ENCODE results near the gene CCDC13.
A peak's percentile ranks its signal among the peaks of the same experiment; 100 is the strongest.

Gene CCDC13

DNA sequence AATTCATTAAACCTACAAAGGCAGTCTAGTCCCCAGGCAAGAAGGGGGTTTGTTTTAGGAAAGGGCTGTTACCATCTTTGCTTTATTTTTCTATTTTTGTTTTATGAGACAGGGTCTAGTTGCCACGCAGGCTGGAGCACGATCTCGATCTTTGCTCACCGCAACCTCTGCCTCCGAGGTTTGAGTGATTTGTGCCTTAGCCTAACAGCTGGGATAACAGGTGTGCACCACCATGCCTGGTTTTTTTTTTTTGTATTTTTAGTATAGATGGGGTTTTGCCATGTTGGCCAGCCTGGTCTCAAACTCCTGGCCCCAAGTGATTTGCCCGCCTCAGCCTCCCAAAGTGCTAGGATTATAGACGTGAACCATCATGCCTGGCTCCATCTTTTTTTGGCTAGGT, 26.3 kb upstream of the CCDC13 start:
- H3K4me1 ChIP-seq (ENCODE audit: control insufficient read depth in 2 of 2, insufficient read depth in 2 of 2, low read length in 2 of 2): peaks cover 9 to 21% of the 10 kb centered on the region in 2 donors
- H3K4me3 ChIP-seq (ENCODE audit: low read length in 2 of 2): no peak overlapping the region

DNA sequence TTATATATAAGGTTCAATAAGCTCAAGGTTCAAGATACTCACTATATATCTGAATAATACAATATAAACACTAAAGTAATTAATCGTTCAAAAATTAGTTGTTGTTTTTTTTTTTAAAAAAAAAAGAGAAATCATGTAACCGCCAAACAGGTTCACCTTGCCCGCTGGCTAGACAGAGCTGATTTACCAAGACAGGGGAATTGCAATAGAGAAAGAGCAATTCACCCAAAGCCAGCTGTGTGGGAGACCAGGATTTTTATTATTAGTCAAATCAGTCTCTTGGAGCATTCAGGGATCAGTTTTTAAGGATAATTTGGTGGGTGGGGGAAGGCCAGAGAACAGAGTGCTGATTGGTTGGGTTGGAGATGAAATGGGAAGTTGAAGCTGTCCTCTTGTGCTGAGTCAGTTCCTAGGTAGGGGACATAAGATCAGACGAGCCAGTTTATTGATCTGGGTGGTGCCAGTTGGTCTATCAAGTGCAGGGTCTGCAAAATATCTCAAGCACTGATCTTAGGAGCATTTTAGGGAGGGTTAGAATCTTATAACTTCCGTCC, 23.4 kb upstream of the CCDC13 start:
- Histone ChIP-seq H3K9me3 (ENCODE audit: control insufficient read depth in 2 of 2, low read length in 2 of 2) (no peaks in the 10 kb centered on the region), H3K4me3 (ENCODE audit: low read length in 2 of 2) (no peak overlapping the region), H3K9ac (ENCODE audit: low read depth in 1 of 2, low read length in 2 of 2) (no peak overlapping the region), H3K36me3 (ENCODE audit: control insufficient read depth in 2 of 2, insufficient read depth in 2 of 2, low read length in 2 of 2) (peaks cover 0 to 8% of the 10 kb centered on the region in 2 donors), H3K27ac (ENCODE audit: low read depth in 2 of 2, low read length in 2 of 2) (no peak overlapping the region), H3K27me3 (ENCODE audit: control insufficient read depth in 2 of 2, insufficient read depth in 2 of 2, low read length in 2 of 2) (no peaks in the 10 kb centered on the region), H3K4me1 (ENCODE audit: control insufficient read depth in 2 of 2, insufficient read depth in 2 of 2, low read length in 2 of 2) (peaks cover 6 to 7% of the 10 kb centered on the region in 2 donors)

More for the DNA sequence above, 26.3 kb upstream of the CCDC13 start:
- Histone ChIP-seq H3K27ac (ENCODE audit: low read depth in 2 of 2, low read length in 2 of 2) (no peak overlapping the region), H3K9me3 (ENCODE audit: control insufficient read depth in 2 of 2, low read length in 2 of 2) (no peaks in the 10 kb centered on the region), H3K36me3 (ENCODE audit: control insufficient read depth in 2 of 2, insufficient read depth in 2 of 2, low read length in 2 of 2) (no peaks in the 10 kb centered on the region), H3K27me3 (ENCODE audit: control insufficient read depth in 2 of 2, insufficient read depth in 2 of 2, low read length in 2 of 2) (no peaks in the 10 kb centered on the region), H3K9ac (ENCODE audit: low read depth in 1 of 2, low read length in 2 of 2) (no peak overlapping the region)

DNA sequence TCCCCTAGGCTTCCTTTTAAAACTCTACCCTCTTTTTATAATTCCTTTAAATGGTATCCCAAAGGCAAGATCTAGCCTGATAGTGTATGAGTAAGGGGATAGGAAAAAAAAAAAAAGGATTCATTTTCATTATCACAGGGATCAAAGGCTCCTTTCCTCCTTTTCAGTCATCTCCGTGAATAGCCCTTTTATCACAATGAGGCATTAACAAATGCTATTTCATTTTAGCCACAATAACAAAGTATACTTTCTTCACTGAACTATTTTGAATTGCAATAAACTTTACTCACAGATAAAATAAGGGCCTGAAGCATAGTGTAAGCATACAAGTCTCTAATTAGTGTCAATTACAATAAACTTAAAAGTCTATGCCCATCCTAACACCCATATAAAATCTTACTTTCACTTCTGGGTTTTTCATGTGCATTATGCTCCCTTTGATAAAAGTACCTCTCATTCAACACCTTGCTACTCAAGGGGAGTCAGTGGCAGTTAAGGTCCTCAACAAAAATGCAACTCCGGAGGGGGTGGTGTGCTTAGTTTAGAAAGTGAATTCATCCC, 22.6 kb upstream of the CCDC13 start:
- Histone ChIP-seq H3K36me3 (ENCODE audit: control insufficient read depth in 2 of 2, insufficient read depth in 2 of 2, low read length in 2 of 2) (peaks cover 5 to 10% of the 10 kb centered on the region in 2 donors), H3K4me3 (ENCODE audit: low read length in 2 of 2) (no peak overlapping the region), H3K27me3 (ENCODE audit: control insufficient read depth in 2 of 2, insufficient read depth in 2 of 2, low read length in 2 of 2) (no peaks in the 10 kb centered on the region), H3K9me3 (ENCODE audit: control insufficient read depth in 2 of 2, low read length in 2 of 2) (no peaks in the 10 kb centered on the region), H3K9ac (ENCODE audit: low read depth in 1 of 2, low read length in 2 of 2) (no peak overlapping the region), H3K27ac (ENCODE audit: low read depth in 2 of 2, low read length in 2 of 2) (no peak overlapping the region), H3K4me1 (ENCODE audit: control insufficient read depth in 2 of 2, insufficient read depth in 2 of 2, low read length in 2 of 2) (peaks cover 0 to 4% of the 10 kb centered on the region in 2 donors)

DNA sequence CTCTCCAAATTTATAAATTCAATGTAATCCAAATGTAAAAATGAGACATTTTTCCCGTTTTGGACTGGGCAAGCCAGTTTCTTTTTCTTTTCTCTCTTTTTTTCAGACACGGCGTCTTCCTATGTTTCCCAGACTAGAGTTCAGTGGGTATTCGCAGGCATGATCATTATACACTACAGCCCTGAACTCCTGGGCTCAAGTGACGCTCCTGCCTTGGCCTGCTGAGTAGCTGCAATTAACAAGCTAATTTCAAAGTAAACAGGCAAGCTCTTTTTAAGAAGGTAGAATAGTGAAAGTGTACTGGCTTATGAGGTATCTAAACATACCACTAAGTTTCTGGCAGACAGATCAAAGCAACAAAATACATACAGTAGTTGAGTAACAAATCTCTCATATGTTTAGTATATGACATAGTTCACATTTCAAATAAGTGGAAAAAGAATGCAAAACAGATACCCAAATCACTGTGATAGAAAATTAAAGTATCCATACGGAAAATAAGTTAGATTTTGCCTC, 17.7 kb upstream of the CCDC13 start:
- Histone ChIP-seq H3K4me3 (ENCODE audit: low read length in 2 of 2) (no peak overlapping the region), H3K4me1 (ENCODE audit: control insufficient read depth in 2 of 2, insufficient read depth in 2 of 2, low read length in 2 of 2) (peaks cover 0 to 2% of the 10 kb centered on the region in 2 donors), H3K27me3 (ENCODE audit: control insufficient read depth in 2 of 2, insufficient read depth in 2 of 2, low read length in 2 of 2) (no peaks in the 10 kb centered on the region), H3K9me3 (ENCODE audit: control insufficient read depth in 2 of 2, low read length in 2 of 2) (no peaks in the 10 kb centered on the region), H3K27ac (ENCODE audit: low read depth in 2 of 2, low read length in 2 of 2) (no peak overlapping the region), H3K9ac (ENCODE audit: low read depth in 1 of 2, low read length in 2 of 2) (no peak overlapping the region), H3K36me3 (ENCODE audit: control insufficient read depth in 2 of 2, insufficient read depth in 2 of 2, low read length in 2 of 2) (peaks cover 11 to 25% of the 10 kb centered on the region in 2 donors)

DNA sequence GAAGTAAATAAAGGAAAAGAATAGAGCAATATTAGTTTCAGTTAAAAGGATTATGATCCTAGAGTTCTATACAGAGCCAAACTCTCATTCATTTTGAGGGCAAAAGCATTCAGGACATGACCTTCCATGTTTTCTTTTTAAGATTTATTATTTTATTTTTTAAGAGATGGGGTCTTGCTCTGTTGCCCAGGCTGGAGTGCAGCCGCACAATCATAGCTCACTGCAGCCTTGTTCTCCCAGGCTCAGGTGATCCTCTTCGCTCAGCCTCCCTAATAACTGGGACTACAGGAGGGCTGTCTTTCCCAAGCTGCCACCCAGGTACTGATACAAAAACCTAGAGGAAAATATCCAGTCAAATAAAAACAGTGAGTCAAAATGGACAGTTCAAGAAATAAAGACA, 13.6 kb upstream of the CCDC13 start:
- Histone ChIP-seq H3K9me3 (ENCODE audit: control insufficient read depth in 2 of 2, low read length in 2 of 2) (no peaks in the 10 kb centered on the region), H3K4me3 (ENCODE audit: low read length in 2 of 2) (no peak overlapping the region), H3K36me3 (ENCODE audit: control insufficient read depth in 2 of 2, insufficient read depth in 2 of 2, low read length in 2 of 2) (peaks cover 28 to 39% of the 10 kb centered on the region in 2 donors)

DNA sequence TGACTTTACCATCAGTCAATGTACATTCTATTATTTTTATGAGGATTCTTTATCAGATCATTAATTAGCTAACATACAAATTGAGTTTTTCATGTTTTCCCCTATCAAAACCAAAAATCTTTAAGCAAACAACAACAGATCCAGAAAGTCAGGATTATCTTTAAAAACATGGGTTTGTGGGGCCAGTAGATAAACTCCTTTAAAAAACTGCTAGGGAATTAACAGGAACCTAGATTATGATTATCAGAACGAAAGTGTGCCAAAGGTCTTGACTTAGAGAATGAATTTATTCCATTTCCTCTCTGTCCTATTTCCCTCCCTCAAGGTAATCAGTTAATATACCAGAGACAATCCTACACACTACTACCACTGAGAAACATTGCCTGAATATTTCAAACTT, 13.2 kb upstream of the CCDC13 start:
- Histone ChIP-seq H3K27me3 (ENCODE audit: control insufficient read depth in 2 of 2, insufficient read depth in 2 of 2, low read length in 2 of 2) (no peaks in the 10 kb centered on the region), H3K4me1 (ENCODE audit: control insufficient read depth in 2 of 2, insufficient read depth in 2 of 2, low read length in 2 of 2) (peaks cover under 1 to 1% of the 10 kb centered on the region in 2 donors), H3K27ac (ENCODE audit: low read depth in 2 of 2, low read length in 2 of 2) (no peak overlapping the region), H3K9ac (ENCODE audit: low read depth in 1 of 2, low read length in 2 of 2) (no peak overlapping the region), H3K4me3 (ENCODE audit: low read length in 2 of 2) (no peak overlapping the region), H3K9me3 (ENCODE audit: control insufficient read depth in 2 of 2, low read length in 2 of 2) (no peaks in the 10 kb centered on the region), H3K36me3 (ENCODE audit: control insufficient read depth in 2 of 2, insufficient read depth in 2 of 2, low read length in 2 of 2) (peaks cover 30 to 39% of the 10 kb centered on the region in 2 donors)

More for the DNA sequence above, 13.6 kb upstream of the CCDC13 start:
- no peak overlapping the region for H3K27ac ChIP-seq (ENCODE audit: low read depth in 2 of 2, low read length in 2 of 2)
- no peaks in the 10 kb centered on the region for H3K27me3 ChIP-seq (ENCODE audit: control insufficient read depth in 2 of 2, insufficient read depth in 2 of 2, low read length in 2 of 2)
- H3K4me1 ChIP-seq (ENCODE audit: control insufficient read depth in 2 of 2, insufficient read depth in 2 of 2, low read length in 2 of 2): no peaks in the 10 kb centered on the region
- H3K9ac ChIP-seq (ENCODE audit: low read depth in 1 of 2, low read length in 2 of 2): no peak overlapping the region

DNA sequence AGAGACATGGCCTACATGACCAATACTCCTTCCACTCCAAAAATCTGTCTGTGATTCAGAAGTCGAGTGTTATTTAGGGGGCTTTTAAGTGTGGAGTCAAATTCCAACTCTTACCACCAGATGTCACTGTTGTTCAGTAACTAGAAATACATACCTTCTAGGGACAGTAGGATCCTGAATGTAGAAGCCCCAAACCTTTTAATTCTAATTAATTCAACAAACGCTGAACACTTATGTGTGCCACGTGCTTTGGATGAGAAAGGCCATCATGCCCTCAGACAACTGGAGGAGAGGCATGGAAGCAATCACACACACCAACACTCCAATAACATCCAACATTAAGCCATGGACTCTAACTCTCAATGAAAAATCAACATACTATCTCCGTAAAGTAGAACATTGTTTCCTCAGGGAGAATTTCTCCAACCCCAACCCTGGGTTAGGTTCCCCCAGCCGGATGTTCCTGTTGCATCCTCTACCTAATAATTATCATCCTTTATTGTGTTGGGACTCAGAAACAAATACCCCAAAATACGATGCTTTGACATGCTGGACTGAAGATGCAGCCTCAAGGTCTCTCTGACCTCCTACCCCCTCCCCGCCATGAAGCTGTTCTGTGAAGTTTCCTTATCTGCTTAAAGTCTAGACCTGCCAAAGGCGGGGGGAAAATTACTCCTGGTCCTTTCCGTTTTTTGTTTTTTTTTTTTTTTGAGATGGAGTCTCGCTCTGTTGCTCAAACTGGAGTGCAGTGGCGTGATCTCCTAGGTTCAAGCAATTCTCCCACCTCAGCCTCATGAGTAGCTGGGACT, 8.0 kb upstream of the CCDC13 start:
- Histone ChIP-seq H3K27ac (ENCODE audit: low read depth in 2 of 2, low read length in 2 of 2) (peak overlapping the region; percentile 19 to 32), H3K4me3 (ENCODE audit: low read length in 2 of 2) (no peak overlapping the region), H3K36me3 (ENCODE audit: control insufficient read depth in 2 of 2, insufficient read depth in 2 of 2, low read length in 2 of 2) (peaks cover 18 to 38% of the 10 kb centered on the region in 2 donors), H3K4me1 (ENCODE audit: control insufficient read depth in 2 of 2, insufficient read depth in 2 of 2, low read length in 2 of 2) (peaks cover 8 to 9% of the 10 kb centered on the region in 2 donors), H3K27me3 (ENCODE audit: control insufficient read depth in 2 of 2, insufficient read depth in 2 of 2, low read length in 2 of 2) (no peaks in the 10 kb centered on the region), H3K9ac (ENCODE audit: low read depth in 1 of 2, low read length in 2 of 2) (no peak overlapping the region), H3K9me3 (ENCODE audit: control insufficient read depth in 2 of 2, low read length in 2 of 2) (no peaks in the 10 kb centered on the region)

DNA sequence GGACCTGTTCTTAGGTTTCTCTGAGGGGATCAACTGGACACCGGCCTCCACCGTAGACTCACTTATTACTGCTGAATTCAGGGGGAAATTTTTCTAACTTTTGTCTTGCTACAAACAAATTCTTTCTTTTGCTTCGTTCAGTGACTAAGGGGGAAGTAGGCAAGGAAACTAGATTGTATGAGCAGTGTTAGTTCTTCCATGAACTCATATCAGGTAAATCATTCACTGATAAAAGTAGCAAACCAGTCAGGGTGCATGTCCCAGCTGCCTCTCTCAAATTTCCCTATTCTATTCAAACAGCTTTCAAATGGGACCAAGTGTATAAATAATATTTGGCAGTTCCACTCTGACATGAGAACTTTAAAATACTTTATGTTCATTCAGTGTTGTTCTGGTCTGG, 7.3 kb upstream of the CCDC13 start:
- peaks cover 11 to 31% of the 10 kb centered on the region in 2 donors for H3K36me3 ChIP-seq (ENCODE audit: control insufficient read depth in 2 of 2, insufficient read depth in 2 of 2, low read length in 2 of 2)
- peaks cover 8 to 9% of the 10 kb centered on the region in 2 donors for H3K4me1 ChIP-seq (ENCODE audit: control insufficient read depth in 2 of 2, insufficient read depth in 2 of 2, low read length in 2 of 2)
- no peaks in the 10 kb centered on the region for H3K27me3 ChIP-seq (ENCODE audit: control insufficient read depth in 2 of 2, insufficient read depth in 2 of 2, low read length in 2 of 2)
- no peak overlapping the region for H3K4me3 ChIP-seq (ENCODE audit: low read length in 2 of 2)
- H3K9ac ChIP-seq (ENCODE audit: low read depth in 1 of 2, low read length in 2 of 2): no peak overlapping the region
- peak overlapping the region; percentile 19 to 32 for H3K27ac ChIP-seq (ENCODE audit: low read depth in 2 of 2, low read length in 2 of 2)
- H3K9me3 ChIP-seq (ENCODE audit: control insufficient read depth in 2 of 2, low read length in 2 of 2): no peaks in the 10 kb centered on the region

DNA sequence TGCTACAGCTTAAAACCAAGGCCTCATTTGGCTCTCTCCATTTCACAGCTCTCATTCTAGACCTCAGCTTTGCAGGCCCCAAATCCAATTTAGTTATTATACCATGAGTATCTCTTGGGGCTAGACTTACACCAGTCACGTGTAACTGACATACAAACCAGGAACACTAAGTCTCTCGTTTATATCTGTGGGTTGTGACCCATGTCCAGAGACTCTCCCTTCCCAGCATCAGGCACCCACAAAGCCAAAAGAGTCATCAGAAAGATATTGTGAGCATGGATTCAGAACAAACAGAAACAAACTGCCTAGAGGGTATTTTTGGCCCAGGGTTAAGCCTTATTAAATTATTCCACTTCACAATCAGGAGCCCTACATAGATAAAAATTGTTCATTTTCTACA, 5.6 kb upstream of the CCDC13 start:
- peak overlapping the region; percentile 3 to 11 for H3K27ac ChIP-seq (ENCODE audit: low read depth in 2 of 2, low read length in 2 of 2)
- H3K4me3 ChIP-seq (ENCODE audit: low read length in 2 of 2): no peak overlapping the region
- no peak overlapping the region for H3K9ac ChIP-seq (ENCODE audit: low read depth in 1 of 2, low read length in 2 of 2)
- no peaks in the 10 kb centered on the region for H3K9me3 ChIP-seq (ENCODE audit: control insufficient read depth in 2 of 2, low read length in 2 of 2)
- H3K36me3 ChIP-seq (ENCODE audit: control insufficient read depth in 2 of 2, insufficient read depth in 2 of 2, low read length in 2 of 2): peaks cover 7 to 22% of the 10 kb centered on the region in 2 donors
- H3K4me1 ChIP-seq (ENCODE audit: control insufficient read depth in 2 of 2, insufficient read depth in 2 of 2, low read length in 2 of 2): peaks cover 8 to 11% of the 10 kb centered on the region in 2 donors
- H3K27me3 ChIP-seq (ENCODE audit: control insufficient read depth in 2 of 2, insufficient read depth in 2 of 2, low read length in 2 of 2): no peaks in the 10 kb centered on the region

DNA sequence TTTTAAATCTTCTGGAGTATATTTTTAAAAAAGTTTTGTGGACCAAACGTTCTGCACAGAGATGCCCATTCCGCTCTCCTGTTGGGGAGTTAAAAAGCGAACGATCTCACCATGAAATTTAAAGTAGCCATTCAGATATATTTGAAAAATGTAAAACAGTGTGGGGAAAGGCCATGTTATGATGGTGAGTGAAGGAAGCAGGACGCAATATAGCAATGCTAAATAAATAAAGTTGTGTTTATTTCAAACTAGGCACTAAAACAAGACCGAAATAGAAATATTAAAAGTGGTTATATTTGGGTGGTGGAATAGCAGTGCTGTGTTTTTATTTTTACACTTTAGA, 327 bp upstream of the CCDC13 start:
- Histone ChIP-seq H3K4me3 (ENCODE audit: low read length in 2 of 2) (peak overlapping the region; percentile 59 to 73), H3K9ac (ENCODE audit: low read depth in 1 of 2, low read length in 2 of 2) (peak overlapping the region in 1 of 2 donors; percentile 43), H3K27ac (ENCODE audit: low read depth in 2 of 2, low read length in 2 of 2) (peak overlapping the region in 1 of 2 donors; percentile 80), H3K36me3 (ENCODE audit: control insufficient read depth in 2 of 2, insufficient read depth in 2 of 2, low read length in 2 of 2) (peaks cover 0 to 4% of the 10 kb centered on the region in 2 donors), H3K4me1 (ENCODE audit: control insufficient read depth in 2 of 2, insufficient read depth in 2 of 2, low read length in 2 of 2) (peaks cover 3 to 5% of the 10 kb centered on the region in 2 donors), H3K27me3 (ENCODE audit: control insufficient read depth in 2 of 2, insufficient read depth in 2 of 2, low read length in 2 of 2) (no peaks in the 10 kb centered on the region), H3K9me3 (ENCODE audit: control insufficient read depth in 2 of 2, low read length in 2 of 2) (no peaks in the 10 kb centered on the region)
